Activated CD4-positive, alpha-beta T cell treated with anti-CD3 and anti-CD28 coated beads, Interleukin-10, Interleukin-2, amounts not matched to agents 100 ng/mL and 50 ng/mL, durations not matched to agents 16 hours and 8 hours (primary cell): ENCODE data around the gene HMCN1.
A peak's percentile ranks its signal among the peaks of the same experiment; 100 is the strongest.

Experiments
- DNase-seq: peaks from one replicate; pipeline ENCODE4 v3.0.0-alpha.2; 2020

Gene HMCN1

GRCh38 chr1:185972096-185972850 lies 238.1 kb downstream of the HMCN1 start:
- DNase-seq, result no peak

GRCh38 chr1:185973645-185974044 lies 239.5 kb downstream of the HMCN1 start:
- peak; percentile 5 for DNase-seq

DNA sequence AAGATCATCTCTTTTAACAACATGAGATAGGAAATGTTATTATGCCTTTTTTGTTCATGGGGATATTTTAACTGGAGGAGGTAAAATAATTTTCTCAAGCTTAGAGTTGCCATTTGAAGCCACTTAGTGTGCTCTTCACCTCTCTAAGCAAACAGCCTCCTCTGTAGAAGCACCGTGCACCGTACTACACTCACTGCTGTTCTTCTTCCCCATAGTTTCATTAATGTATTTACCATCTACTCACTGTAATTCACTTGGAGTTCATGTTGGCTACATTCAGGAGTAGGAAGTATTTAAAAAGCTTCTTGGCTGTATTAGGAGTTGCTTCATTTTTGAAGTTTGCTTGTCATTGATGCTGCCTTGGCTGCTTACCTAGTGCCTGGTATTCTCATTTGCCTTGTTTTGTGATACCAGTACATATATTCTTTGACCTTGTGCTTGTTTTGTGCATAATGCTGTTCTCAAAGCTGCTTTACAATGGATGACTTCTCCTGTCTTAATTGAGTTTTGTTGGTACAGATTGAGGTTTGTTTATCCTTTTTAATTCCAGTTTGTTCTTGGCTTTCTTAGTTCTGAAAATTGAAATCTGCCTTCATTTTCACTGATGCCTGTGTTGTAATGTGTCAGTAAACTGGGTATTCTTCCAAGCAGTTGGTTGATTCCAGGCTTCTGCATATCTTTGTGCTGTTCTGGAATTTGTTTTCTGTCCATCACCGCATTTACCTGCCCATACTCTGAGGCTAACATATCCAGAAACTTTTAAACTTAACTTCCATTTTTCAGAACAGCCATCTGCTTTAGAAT lies 240.4 kb downstream of the HMCN1 start:
- no peak for DNase-seq

DNA sequence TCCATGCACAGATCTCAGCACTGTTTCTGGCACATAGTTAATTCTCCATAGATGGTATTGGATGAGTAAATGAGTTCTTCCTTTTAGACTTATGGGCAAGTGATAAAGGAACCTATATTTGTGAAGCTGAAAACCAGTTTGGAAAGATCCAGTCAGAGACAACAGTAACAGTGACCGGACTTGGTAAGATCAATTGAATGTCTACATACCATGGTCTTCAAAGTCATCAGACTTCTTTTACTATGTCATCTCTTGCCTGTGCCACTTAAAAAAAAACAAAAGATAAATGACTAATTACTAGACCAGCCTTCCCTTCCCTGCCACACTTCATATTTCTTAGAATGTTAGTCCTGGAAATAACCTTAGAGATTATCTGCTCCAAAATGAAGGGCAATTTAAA lies 246.7 kb downstream of the HMCN1 start:
- DNase-seq, result peak; percentile 8

DNA sequence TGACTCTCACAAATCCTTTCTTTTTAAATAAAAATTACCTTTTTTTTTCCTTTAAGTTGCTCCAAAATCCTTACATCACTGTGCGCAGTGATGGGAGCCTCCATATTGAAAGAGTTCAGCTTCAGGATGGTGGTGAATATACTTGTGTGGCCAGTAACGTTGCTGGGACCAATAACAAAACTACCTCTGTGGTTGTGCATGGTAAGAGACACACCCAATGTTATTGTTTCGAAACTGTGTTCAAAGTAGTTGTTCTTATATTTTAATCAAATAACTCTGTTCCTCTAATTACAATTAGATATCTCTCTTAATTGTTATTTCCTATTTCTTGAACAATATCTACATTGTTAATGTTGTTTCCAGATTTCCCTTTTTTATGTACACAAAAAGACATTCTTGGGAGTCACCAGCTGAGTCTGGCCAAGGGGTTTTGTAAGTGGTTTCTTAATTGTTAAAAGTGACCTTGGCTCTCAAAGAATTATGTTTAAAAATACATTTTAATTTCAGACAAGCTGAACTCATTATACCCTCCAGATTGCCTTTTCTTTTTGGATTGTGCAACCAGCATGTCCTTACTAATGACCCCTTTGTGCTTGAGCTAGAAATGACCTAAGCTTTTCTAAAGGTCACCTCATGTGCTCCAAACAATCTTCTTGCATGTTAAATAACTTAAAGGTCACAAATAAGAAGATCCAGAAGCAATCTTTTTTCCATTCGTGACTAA lies 250.1 kb downstream of the HMCN1 start:
- no peak for DNase-seq

DNA sequence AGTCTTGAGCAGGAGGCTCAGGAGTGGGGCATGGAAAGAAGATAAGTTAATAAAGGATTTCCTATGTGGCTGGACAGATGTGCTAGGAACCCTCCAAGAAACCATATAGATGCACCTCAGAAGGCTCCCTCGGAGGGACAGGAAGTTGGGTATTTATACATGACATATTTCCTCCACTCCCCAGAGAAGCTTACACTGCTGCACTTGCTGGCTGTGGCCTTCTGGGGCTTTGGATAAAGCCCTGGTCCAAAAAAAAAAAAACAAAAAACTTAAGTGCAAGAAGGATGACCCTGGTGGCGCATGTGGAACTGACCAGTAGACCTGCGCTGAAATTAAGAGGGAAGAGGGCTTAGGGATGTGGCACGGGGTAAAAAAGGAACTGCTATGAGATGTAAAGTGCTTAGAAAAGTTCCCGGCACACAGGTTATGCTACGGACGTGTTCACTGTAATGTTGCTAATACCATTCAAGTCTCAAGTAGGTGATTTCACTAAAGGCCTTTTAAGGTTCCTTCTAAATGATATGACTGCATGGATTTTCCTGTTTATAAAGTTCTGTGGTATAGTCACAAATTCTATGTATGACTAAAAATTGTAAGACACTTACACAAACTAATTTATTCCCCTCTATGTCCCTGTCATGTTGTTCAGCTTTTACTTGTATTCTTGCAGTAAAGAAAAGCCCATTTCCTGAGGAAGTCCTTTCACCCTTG lies 253.6 kb downstream of the HMCN1 start:
- DNase-seq, result peak; percentile 63

- no peak for DNase-seq
Measured at GRCh38 chr1:185990565-185990964, 256.4 kb downstream of the HMCN1 start.

DNA sequence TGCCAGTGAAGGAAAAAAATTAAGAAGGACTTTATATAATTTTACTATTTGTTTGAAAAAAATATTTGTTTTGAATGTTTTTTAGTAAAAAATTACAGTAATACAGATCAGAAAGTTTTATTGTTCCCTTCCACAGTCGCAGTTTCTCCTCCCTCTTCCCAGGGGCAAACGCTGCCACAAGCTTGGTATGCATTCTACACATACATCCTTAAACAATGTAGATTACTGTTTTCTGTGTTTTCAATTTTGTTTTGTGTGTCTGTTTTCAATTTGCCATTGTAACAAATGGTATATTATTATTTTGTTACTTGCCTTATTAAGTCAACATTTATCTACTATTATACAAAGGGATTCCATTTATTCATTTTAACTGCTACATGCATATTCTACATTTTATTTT lies 257.1 kb downstream of the HMCN1 start:
- no peak for DNase-seq

GRCh38 chr1:185996211-185996610 lies 262.0 kb downstream of the HMCN1 start:
- DNase-seq, result no peak

DNA sequence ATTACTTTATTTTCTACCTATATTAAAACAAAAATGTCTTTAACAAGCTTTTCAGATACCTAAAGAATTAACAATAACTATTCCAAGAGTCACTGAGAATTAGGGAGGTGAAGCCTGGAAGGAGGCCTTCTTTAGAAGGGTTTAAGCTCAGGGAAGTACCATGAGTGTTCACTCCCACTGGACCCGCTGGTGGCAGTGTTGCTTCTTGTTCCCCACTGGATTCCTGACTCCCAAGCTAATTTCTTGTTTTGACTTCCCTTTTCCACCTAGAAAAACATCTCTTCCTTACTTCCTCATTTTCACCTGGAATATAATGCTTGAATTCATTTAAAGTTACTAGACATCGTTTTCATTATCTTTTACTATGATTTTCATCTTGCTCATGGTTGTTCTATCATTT lies 264.2 kb downstream of the HMCN1 start:
- DNase-seq, result no peak

DNA sequence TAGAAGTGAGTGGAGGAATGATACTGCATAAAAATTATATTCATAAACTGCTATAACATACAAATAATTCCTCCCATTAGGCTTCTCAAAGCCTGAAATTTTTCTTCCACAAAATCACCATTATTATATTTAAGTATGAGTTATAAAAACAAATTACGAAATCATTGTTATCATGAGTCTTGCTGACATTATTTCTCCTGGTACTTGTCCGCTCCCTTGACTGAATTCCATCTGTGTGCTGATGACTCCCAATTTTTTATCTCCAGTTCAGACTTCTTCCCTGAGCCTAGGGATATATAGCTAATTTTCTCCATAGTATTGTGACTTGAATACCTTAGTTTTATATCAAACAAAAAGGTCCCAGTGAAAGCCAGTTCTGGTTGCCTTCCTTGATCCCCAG lies 268.2 kb downstream of the HMCN1 start:
- no peak for DNase-seq

GRCh38 chr1:186009039-186009737 lies 275.0 kb downstream of the HMCN1 start:
- no peak for DNase-seq

GRCh38 chr1:186014370-186015037 lies 280.3 kb downstream of the HMCN1 start:
- DNase-seq, result no peak

- no peak for DNase-seq
Measured at GRCh38 chr1:186016856-186017255, 282.7 kb downstream of the HMCN1 start.

GRCh38 chr1:186022184-186022583 lies 288.0 kb downstream of the HMCN1 start:
- no peak for DNase-seq

- no peak for DNase-seq
Measured at GRCh38 chr1:186026946-186027345, 292.8 kb downstream of the HMCN1 start.

GRCh38 chr1:186027621-186028020 lies 293.4 kb downstream of the HMCN1 start:
- no peak for DNase-seq

DNA sequence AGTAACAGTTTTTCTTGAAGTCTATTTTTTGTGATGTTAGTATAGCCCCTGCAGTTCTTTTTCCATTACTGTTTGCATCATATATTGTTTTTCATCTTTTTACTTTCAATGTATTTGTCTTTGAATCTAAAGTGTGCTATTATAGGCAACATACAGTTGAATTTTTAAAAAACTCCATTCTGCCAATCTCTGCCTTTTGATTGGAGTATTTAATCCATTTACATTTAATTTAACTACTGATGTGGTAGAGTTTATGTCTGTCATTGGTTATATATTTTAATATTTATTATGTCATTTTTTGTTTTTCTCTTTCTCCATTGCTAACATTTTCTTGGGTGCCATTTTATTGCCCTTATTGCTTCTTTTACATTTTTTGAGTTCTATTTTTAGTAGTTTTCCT lies 296.3 kb downstream of the HMCN1 start:
- DNase-seq, result no peak

DNA sequence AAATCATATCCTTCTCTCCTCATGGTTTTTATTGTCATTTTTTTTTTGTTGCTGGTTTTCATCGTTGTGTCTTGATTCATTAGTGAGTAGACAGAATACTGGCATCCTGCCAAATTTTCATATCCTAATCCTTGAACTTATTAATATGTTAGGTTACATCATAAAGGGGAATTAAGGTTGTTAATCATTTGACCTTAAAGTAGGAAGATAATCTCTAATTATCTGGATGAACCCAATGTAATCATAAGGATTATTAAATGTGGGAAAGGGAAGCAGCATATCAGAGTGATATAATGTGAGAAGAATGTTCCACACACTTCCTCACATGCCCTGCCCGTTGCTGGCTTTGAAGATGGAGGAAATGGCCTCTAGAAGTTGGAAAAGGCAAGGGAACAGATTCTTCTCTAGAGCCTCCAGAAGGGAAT lies 299.7 kb downstream of the HMCN1 start:
- DNase-seq, result no peak

GRCh38 chr1:186042230-186042629 lies 308.0 kb downstream of the HMCN1 start:
- no peak for DNase-seq

- DNase-seq, result no peak
Measured at GRCh38 chr1:186043296-186043695, 309.1 kb downstream of the HMCN1 start.
